K562 (cell line): ENCODE data around the gene SCMH1. TPM values are rescaled to one million over a fixed set of nuclear protein-coding genes. Genes with fewer than 3 reads are reported as not detected.

Experiments
- PCBP1 ChIP-seq: fragments of 200-400 bp; formaldehyde crosslinking; IDR thresholded peaks from 2 replicates; pipeline ENCODE4 v1.6.1; 2018; ENCODE audit warnings: mild to moderate bottlenecking, low read depth, low read length; ENCODE audit not compliant: poor library complexity, severe bottlenecking
- POLR2A ChIP-seq: fragments of 450-650 bp; conservative IDR thresholded peaks from 2 replicates; pipeline ENCODE4 v1.6.1; 2016
- RBFOX2 ChIP-seq: fragments of 200-400 bp; formaldehyde crosslinking; IDR thresholded peaks from 2 replicates; pipeline ENCODE4 v1.6.1; 2017; ENCODE audit warnings: low read depth, mild to moderate bottlenecking, low read length, moderate library complexity
- TAF9B ChIP-seq: fragments of 450-650 bp; IDR thresholded peaks from 2 replicates; pipeline ENCODE4 v1.6.1; 2018; ENCODE audit warnings: mild to moderate bottlenecking; ENCODE audit not compliant: partially characterized antibody
- ZNF764 ChIP-seq: fragments of 250-450 bp; sonication (Bioruptor Pico); IDR thresholded peaks from 2 replicates; pipeline ENCODE4 v1.4.0; 2020; ENCODE audit warnings: low read depth, mild to moderate bottlenecking, moderate library complexity
- polyA plus RNA-seq, 8 experiments: library from polyadenylated mRNA; depleted of rRNA in 4 of 8; stranded (reverse) in 5 of 8; unstranded in 3 of 8; fragments of >200 nt; fragmentation: Nextera tagmentation in 2 of 8; fragmentation: Illumina TruSeq in 1 of 8; extraction: Ambion mirVana in 2 of 8; extraction: Trizol in 1 of 8; gene quantifications; 2 replicates each; pipeline versions ENCODE4 v1.2.1 to v1.2.3, GENCODE V29; 2011 to 2014; ENCODE audit warnings: inconsistent platforms in 1 of 8, missing spikeins in 1 of 8
- total RNA-seq, 7 experiments: library from RNA; depleted of rRNA in 6 of 7; stranded (reverse); fragments of >200 nt in 6 of 7; fragmentation: Illumina TruSeq in 2 of 7; extraction: Trizol in 2 of 7; gene quantifications; 2 replicates each; pipeline versions ENCODE4 v1.2.1 to v1.2.3, GENCODE V29; 2011 to 2021; ENCODE audit warnings: low replicate concordance in 1 of 7
- TF ChIP-seq, protein P1 (sequence below), 2 experiments: fragments of 450-650 bp; IDR thresholded peaks; 2 replicates each; pipeline ENCODE4 v1.6.1; 2016; ENCODE audit warnings: mild to moderate bottlenecking in 2 of 2, borderline replicate concordance in 1 of 2, low read depth in 1 of 2, moderate library complexity in 1 of 2
- TF ChIP-seq, protein P2 (sequence below): IDR thresholded peaks from 2 replicates; pipeline ENCODE4 v1.6.1; 2011; ENCODE audit warnings: borderline replicate concordance, low read depth, mild to moderate bottlenecking, moderate library complexity, low read length; ENCODE audit not compliant: insufficient read depth, poor library complexity, severe bottlenecking
- TF ChIP-seq, protein P3 (sequence below): fragments of 450-650 bp; conservative IDR thresholded peaks from 2 replicates; pipeline ENCODE4 v1.6.1; 2016; ENCODE audit warnings: missing genetic modification characterization, low read depth, mild to moderate bottlenecking, missing compliant biosample characterization, moderate library complexity
- TF ChIP-seq, protein P4 (sequence below), 2 experiments: IDR thresholded peaks; 2 replicates each; pipeline ENCODE4 v1.6.1; 2012; ENCODE audit warnings: improper control_type of control experiment in 2 of 2, low read depth in 2 of 2, low read length in 2 of 2, borderline replicate concordance in 1 of 2

SCMH1 gene
- total and polyA plus RNA-seq, 9 of the 15 experiments (the other 6 are each of a cell fraction or from before 2014, with no cell fraction given), result 8.5 to 37.0 (median 26.8) TPM

DNA sequence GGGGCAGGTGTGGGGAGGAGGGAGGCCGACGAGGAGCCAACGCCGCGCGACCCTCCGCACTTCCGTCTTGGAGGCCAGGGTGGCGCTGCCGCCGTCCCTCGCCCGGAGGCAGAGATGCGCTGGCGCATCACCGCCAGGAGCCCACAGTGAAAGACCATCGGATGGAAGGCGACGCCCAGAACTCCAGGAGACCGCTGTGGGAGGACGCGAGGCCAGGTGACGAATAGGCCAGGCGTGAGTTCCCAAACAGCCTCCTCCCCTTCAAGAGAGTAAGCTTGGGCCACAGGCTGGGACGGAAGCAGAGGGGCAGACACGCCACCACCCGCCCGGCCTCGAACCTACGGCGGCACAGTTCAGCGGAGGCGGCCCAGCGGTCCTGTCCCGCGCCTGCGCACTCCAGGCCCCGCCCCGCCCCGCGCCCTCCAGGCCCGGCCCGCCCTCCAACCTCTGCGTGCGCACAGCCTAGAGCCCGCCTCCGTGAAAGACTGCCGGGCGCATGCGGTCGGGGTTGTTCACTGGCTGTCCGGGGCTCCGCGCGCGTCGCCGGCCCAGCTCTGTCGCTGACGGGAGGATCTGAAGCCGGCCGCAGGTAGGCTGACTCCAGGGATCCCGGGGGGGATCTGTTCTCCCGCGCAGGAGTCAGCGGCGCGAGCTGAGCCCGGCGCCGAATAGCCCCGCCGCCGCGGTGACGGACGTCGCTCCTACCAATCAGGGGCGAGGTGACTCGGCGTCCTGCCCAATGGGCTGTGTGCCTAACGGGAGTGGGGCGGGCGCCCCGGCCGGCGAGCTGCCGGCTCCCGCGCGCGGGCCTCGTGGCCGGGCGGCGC, 262.7 kb downstream of the SCMH1 start, which contains the start of gene CTPS1 (continued):
- TF ChIP-seq, protein P1, sequence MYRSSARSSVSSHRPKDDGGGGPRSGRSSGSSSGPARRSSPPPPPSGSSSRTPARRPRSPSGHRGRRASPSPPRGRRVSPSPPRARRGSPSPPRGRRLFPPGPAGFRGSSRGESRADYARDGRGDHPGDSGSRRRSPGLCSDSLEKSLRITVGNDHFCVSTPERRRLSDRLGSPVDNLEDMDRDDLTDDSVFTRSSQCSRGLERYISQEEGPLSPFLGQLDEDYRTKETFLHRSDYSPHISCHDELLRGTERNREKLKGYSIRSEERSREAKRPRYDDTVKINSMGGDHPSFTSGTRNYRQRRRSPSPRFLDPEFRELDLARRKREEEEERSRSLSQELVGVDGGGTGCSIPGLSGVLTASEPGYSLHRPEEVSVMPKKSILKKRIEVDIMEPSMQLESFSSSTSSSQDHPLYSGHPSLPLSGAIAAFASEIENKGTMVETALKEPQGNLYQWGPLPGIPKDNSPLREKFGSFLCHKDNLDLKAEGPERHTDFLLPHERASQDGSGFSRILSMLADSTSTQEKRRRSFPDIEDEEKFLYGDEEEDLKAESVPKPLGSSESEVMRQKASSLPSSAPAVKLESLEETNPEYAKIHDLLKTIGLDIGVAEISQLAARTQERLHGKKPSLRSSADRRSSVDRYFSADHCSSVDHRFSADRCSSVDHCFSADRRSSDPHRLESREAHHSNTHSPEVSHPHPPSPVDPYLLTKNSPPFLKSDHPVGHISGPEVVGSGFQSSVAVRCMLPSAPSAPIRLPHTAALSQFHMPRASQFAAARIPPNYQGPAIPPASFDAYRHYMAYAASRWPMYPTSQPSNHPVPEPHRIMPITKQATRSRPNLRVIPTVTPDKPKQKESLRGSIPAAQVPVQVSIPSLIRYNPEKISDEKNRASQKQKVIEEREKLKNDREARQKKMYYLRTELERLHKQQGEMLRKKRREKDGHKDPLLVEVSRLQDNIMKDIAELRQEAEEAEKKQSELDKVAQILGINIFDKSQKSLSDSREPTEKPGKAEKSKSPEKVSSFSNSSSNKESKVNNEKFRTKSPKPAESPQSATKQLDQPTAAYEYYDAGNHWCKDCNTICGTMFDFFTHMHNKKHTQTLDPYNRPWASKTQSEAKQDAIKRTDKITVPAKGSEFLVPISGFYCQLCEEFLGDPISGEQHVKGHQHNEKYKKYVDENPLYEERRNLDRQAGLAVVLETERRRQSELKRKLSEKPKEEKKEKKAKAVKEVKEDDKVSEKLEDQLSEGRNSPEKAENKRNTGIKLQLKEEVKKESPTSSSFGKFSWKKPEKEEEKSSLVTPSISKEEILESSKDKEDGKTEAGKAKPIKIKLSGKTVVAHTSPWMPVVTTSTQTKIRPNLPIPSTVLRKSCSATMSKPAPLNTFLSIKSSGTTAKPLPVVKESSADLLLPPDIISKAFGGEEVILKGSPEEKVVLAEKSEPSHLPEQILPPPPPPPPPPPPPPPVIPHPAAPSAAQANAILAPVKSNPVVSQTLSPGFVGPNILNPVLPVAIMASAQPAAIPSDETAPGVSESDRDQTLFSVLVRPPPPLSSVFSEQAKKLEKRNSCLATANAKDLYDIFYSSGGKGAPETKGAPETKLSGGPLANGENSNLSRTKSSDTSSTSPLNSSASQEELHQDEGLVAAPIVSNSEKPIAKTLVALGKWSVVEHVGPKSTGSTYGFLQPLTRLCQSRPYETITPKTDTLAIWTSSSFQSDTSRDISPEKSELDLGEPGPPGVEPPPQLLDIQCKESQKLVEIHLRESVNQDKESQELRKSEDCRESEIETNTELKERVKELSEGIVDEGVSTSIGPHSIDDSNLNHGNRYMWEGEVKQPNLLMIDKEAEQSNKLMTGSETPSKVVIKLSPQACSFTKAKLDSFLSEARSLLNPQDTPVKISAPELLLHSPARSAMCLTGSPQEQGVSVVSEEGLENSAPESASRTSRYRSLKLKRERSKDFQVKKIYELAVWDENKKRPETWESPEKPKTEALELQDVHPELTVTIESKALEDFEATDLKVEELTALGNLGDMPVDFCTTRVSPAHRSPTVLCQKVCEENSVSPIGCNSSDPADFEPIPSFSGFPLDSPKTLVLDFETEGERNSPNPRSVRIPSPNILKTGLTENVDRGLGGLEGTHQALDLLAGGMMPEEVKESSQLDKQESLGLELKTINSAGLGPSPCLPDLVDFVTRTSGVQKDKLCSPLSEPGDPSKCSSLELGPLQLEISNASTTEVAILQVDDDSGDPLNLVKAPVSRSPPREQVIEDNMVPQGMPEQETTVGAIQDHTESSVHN (IDR thresholded peaks at IDR 0.05; ENCODE audit: borderline replicate concordance in 1 of 2, low read depth in 1 of 2), result no peak
- TF ChIP-seq TAF9B (no peak), PCBP1 (no peak), POLR2A (peak; percentile 97), RBFOX2 (peak; percentile 95), ZNF764 (CRISPR knock-in tag) (peak; percentile 80)
- TF ChIP-seq, protein P2, sequence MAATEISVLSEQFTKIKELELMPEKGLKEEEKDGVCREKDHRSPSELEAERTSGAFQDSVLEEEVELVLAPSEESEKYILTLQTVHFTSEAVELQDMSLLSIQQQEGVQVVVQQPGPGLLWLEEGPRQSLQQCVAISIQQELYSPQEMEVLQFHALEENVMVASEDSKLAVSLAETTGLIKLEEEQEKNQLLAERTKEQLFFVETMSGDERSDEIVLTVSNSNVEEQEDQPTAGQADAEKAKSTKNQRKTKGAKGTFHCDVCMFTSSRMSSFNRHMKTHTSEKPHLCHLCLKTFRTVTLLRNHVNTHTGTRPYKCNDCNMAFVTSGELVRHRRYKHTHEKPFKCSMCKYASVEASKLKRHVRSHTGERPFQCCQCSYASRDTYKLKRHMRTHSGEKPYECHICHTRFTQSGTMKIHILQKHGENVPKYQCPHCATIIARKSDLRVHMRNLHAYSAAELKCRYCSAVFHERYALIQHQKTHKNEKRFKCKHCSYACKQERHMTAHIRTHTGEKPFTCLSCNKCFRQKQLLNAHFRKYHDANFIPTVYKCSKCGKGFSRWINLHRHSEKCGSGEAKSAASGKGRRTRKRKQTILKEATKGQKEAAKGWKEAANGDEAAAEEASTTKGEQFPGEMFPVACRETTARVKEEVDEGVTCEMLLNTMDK, result peak; percentile 27
- TF ChIP-seq, protein P3, sequence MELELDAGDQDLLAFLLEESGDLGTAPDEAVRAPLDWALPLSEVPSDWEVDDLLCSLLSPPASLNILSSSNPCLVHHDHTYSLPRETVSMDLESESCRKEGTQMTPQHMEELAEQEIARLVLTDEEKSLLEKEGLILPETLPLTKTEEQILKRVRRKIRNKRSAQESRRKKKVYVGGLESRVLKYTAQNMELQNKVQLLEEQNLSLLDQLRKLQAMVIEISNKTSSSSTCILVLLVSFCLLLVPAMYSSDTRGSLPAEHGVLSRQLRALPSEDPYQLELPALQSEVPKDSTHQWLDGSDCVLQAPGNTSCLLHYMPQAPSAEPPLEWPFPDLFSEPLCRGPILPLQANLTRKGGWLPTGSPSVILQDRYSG, result no peak
- TF ChIP-seq, protein P4, sequence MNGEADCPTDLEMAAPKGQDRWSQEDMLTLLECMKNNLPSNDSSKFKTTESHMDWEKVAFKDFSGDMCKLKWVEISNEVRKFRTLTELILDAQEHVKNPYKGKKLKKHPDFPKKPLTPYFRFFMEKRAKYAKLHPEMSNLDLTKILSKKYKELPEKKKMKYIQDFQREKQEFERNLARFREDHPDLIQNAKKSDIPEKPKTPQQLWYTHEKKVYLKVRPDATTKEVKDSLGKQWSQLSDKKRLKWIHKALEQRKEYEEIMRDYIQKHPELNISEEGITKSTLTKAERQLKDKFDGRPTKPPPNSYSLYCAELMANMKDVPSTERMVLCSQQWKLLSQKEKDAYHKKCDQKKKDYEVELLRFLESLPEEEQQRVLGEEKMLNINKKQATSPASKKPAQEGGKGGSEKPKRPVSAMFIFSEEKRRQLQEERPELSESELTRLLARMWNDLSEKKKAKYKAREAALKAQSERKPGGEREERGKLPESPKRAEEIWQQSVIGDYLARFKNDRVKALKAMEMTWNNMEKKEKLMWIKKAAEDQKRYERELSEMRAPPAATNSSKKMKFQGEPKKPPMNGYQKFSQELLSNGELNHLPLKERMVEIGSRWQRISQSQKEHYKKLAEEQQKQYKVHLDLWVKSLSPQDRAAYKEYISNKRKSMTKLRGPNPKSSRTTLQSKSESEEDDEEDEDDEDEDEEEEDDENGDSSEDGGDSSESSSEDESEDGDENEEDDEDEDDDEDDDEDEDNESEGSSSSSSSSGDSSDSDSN (IDR thresholded peaks at IDR 0.05; ENCODE audit: borderline replicate concordance in 1 of 2, low read depth in 2 of 2, low read length in 2 of 2), result peak; percentile 1 to 52; a peak in 1 of 4 replicates
